ENCODE data around the gene TRMT112.
A peak's percentile ranks its signal among the peaks of the same experiment; 100 is the strongest.

Gene TRMT112

GRCh38 chr11:64290352-64291261 lies 26.8 kb downstream of the TRMT112 start:
- DNase-seq, result no peak

GRCh38 chr11:64289002-64289564 lies 28.3 kb downstream of the TRMT112 start:
- no peak for DNase-seq

GRCh38 chr11:64288353-64288750 lies 29.0 kb downstream of the TRMT112 start:
- DNase-seq, result no peak

- no peak for DNase-seq
Observed at GRCh38 chr11:64287676-64288352, 29.5 kb downstream of the TRMT112 start.

GRCh38 chr11:64286801-64287159 lies 30.6 kb downstream of the TRMT112 start:
- DNase-seq, result no peak

- DNase-seq, result no peak
Observed at GRCh38 chr11:64285885-64286800, 31.2 kb downstream of the TRMT112 start.

GRCh38 chr11:64284962-64285884 lies 32.1 kb downstream of the TRMT112 start, which contains the start of gene GPR137:
TSS of gene GPR137 (plus strand) at chr11:64285848. CDS start at chr11:64286525, 677 bp downstream.
- peak; percentile 90 for DNase-seq

- DNase-seq, result peak; percentile 85
Observed at GRCh38 chr11:64284048-64284961, 33.1 kb downstream of the TRMT112 start, which contains the start of gene BAD. TSS of gene BAD (minus strand) at chr11:64284665. CDS start at chr11:64284368, 297 bp downstream.

- DNase-seq, result no peak
Observed at GRCh38 chr11:64283092-64283491, 34.3 kb downstream of the TRMT112 start.

GRCh38 chr11:64281957-64282770 lies 35.2 kb downstream of the TRMT112 start:
- DNase-seq, result no peak

- DNase-seq, result no peak
Observed at GRCh38 chr11:64278576-64279190, 38.7 kb downstream of the TRMT112 start.

GRCh38 chr11:64276653-64277431 lies 40.5 kb downstream of the TRMT112 start:
- no peak for DNase-seq

- DNase-seq, result no peak
Observed at GRCh38 chr11:64275841-64276240, 41.5 kb downstream of the TRMT112 start.

GRCh38 chr11:64275031-64275800 lies 42.1 kb downstream of the TRMT112 start:
- no peak for DNase-seq

- DNase-seq, result peak; percentile 95
Observed at GRCh38 chr11:64269540-64270220, 47.7 kb downstream of the TRMT112 start.

- DNase-seq, result peak; percentile 31
Observed at GRCh38 chr11:64268893-64269539, 48.3 kb downstream of the TRMT112 start.

Data from activated CD4-positive, alpha-beta T cell treated with anti-CD3 and anti-CD28 coated beads for 1 hour (primary cell).